KMS-11 (cell line): ENCODE data around the gene IGF1.

Source experiments
- H2AFZ ChIP-seq: fragments of 200-600 bp; sonication (generic); 2 replicates; pipeline ENCODE4 v1.6.1; 2016; ENCODE audit warnings: antibody characterized with exemption, mixed run types, low read depth
- H3K27ac ChIP-seq: fragments of 200-600 bp; sonication (generic); 2 replicates; pipeline ENCODE4 v1.6.1; 2016; ENCODE audit warnings: mild to moderate bottlenecking, mixed run types
- H3K27me3 ChIP-seq: fragments of 200-600 bp; sonication (generic); 2 replicates; pipeline ENCODE4 v1.6.1; 2017; ENCODE audit warnings: mild to moderate bottlenecking, low read depth, mixed run types, moderate library complexity; ENCODE audit not compliant: insufficient read depth
- H3K36me3 ChIP-seq: fragments of 200-600 bp; sonication (generic); 2 replicates; pipeline ENCODE4 v1.6.1; 2017; ENCODE audit warnings: mild to moderate bottlenecking, mixed run types; ENCODE audit not compliant: insufficient read depth
- H3K4me1 ChIP-seq: fragments of 200-600 bp; sonication (generic); 2 replicates; pipeline ENCODE4 v1.6.1; 2016; ENCODE audit warnings: mild to moderate bottlenecking, low read depth, mixed run types; ENCODE audit not compliant: poor library complexity, severe bottlenecking
- H3K4me2 ChIP-seq: fragments of 200-600 bp; sonication (generic); 2 replicates; pipeline ENCODE4 v1.7.0; 2016; ENCODE audit warnings: mild to moderate bottlenecking, mixed run types
- H3K4me3 ChIP-seq: fragments of 200-600 bp; sonication (generic); IDR thresholded peaks from 2 replicates; pipeline ENCODE4 v1.6.1; 2017; ENCODE audit warnings: low read depth, low read length, mixed read lengths; ENCODE audit not compliant: insufficient read depth
- H3K79me2 ChIP-seq: fragments of 200-600 bp; sonication (generic); 2 replicates; pipeline ENCODE4 v1.6.1; 2016; ENCODE audit warnings: low read depth, mixed run types; ENCODE audit not compliant: insufficient read depth
- H3K9ac ChIP-seq: fragments of 200-600 bp; sonication (generic); 2 replicates; pipeline ENCODE4 v1.6.1; 2016; ENCODE audit warnings: mild to moderate bottlenecking, mixed run types
- H4K20me1 ChIP-seq: fragments of 200-600 bp; sonication (generic); 2 replicates; pipeline ENCODE4 v1.6.1; 2016; ENCODE audit warnings: mild to moderate bottlenecking, mixed run types; ENCODE audit not compliant: insufficient read depth
- CTCF ChIP-seq: fragments of 200-600 bp; sonication (generic); conservative IDR thresholded peaks from 2 replicates; pipeline ENCODE4 v1.6.1; 2017; ENCODE audit warnings: low read depth, mild to moderate bottlenecking, antibody characterized with exemption, low read length, moderate library complexity, mixed read lengths

The IGF1 gene

GRCh38 chr12:102513739-102514138 lies 33.4 kb upstream of the IGF1 start:
- no peak overlapping the region for H2AFZ ChIP-seq
- no peaks in the 10 kb centered on the region for H3K36me3 ChIP-seq
- no peak overlapping the region for H3K27ac ChIP-seq
- no peak overlapping the region for H3K4me2 ChIP-seq
- H4K20me1 ChIP-seq, result no peaks in the 10 kb centered on the region
- no peak for TF ChIP-seq CTCF
- no peak overlapping the region for H3K4me3 ChIP-seq
- no peaks in the 10 kb centered on the region for H3K79me2 ChIP-seq
- no peak overlapping the region for H3K9ac ChIP-seq
- H3K27me3 ChIP-seq, result no peaks in the 10 kb centered on the region
- H3K4me1 ChIP-seq, result no peaks in the 10 kb centered on the region

- H3K4me2 ChIP-seq, result no peak overlapping the region
Observed at GRCh38 chr12:102513272-102513671, 32.9 kb upstream of the IGF1 start.

GRCh38 chr12:102512523-102512922 lies 32.2 kb upstream of the IGF1 start:
- no peaks in the 10 kb centered on the region for H3K27me3 ChIP-seq
- no peak overlapping the region for H3K4me3 ChIP-seq
- H3K4me2 ChIP-seq, result no peak overlapping the region
- H3K27ac ChIP-seq, result no peak overlapping the region
- H3K9ac ChIP-seq, result no peak overlapping the region
- H3K36me3 ChIP-seq, result no peaks in the 10 kb centered on the region
- H3K4me1 ChIP-seq, result no peaks in the 10 kb centered on the region
- no peak for TF ChIP-seq CTCF
- H3K79me2 ChIP-seq, result no peaks in the 10 kb centered on the region
- no peaks in the 10 kb centered on the region for H4K20me1 ChIP-seq
- no peak overlapping the region for H2AFZ ChIP-seq

More at GRCh38 chr12:102513272-102513671, 32.9 kb upstream of the IGF1 start:
- no peak overlapping the region for H3K4me3 ChIP-seq
- TF ChIP-seq CTCF, result no peak
- H3K36me3 ChIP-seq, result no peaks in the 10 kb centered on the region
- no peak overlapping the region for H3K9ac ChIP-seq
- H3K4me1 ChIP-seq, result no peaks in the 10 kb centered on the region
- no peak overlapping the region for H3K27ac ChIP-seq
- H3K27me3 ChIP-seq, result no peaks in the 10 kb centered on the region
- no peaks in the 10 kb centered on the region for H3K79me2 ChIP-seq
- H4K20me1 ChIP-seq, result no peaks in the 10 kb centered on the region
- H2AFZ ChIP-seq, result no peak overlapping the region

- H3K4me2 ChIP-seq, result no peak overlapping the region
- no peaks in the 10 kb centered on the region for H3K36me3 ChIP-seq
- no peaks in the 10 kb centered on the region for H3K27me3 ChIP-seq
- no peaks in the 10 kb centered on the region for H3K4me1 ChIP-seq
- no peaks in the 10 kb centered on the region for H3K79me2 ChIP-seq
- no peak overlapping the region for H3K4me3 ChIP-seq
- no peak overlapping the region for H3K27ac ChIP-seq
- no peak overlapping the region for H2AFZ ChIP-seq
- no peaks in the 10 kb centered on the region for H4K20me1 ChIP-seq
- no peak overlapping the region for H3K9ac ChIP-seq
- no peak for TF ChIP-seq CTCF
Observed at GRCh38 chr12:102511575-102511974, 31.2 kb upstream of the IGF1 start.
